ENCODE measurements around the gene SPATA21.
A peak's percentile ranks its signal among the peaks of the same experiment; 100 is the strongest.

Gene SPATA21

GRCh38 chr1:16451841-16452528, 14.8 kb upstream of the SPATA21 start:
- DNase-seq: no peak

DNA sequence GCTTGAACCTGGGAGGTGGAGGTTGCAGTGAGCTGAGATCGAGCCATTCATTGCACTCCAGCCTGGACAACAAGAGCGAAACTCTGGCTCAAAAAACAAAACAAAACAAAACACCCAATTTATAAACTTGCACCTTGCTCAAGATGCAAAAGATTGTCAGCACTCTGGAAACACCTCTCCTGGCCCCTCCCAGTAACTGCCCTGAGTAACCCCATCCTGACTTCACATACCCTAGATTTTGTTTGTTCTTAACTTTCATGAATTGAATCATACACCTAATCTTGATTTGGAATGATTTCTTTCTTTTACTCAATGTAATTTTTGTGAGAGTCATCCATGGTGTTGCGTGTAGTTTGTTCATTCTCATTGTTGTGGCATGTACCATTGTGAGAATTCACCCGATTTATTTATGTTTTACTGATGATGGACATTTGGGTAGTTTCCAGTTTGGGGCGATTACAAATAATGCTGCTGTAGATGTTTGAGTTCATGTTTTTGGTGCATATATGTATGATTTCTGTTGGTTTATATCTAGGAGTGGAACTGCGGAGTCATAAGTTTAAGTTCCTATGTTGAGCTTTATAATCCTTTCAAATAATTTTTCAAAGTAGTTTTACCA, 13.7 kb upstream of the SPATA21 start:
- no peak for DNase-seq

DNA sequence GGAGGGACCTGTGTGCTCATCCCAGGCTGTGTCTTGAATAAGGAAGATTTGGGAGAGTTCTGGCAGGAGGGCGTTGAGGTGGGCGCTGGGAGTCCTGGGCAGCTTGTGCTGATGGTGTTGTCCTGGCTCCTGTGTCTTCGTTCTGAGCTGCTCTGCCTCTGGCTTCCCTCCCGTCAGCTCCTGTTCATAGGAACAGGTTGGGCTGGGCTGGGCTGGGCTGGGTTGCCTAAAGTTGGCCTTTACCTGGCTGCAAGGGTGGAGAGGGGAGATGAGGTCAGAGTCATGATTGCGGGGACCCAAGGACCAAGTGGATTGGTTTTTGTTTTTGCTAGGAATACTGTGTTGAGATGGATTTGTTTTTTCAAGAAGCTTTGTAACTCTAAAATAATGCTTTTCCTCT, 12.4 kb upstream of the SPATA21 start:
- no peak for DNase-seq

- DNase-seq: no peak
These were observed 11.8 kb upstream of the SPATA21 start for GRCh38 chr1:16449065-16449464.

- DNase-seq: no peak
These were observed 10.4 kb upstream of the SPATA21 start for GRCh38 chr1:16447641-16448040.

DNA sequence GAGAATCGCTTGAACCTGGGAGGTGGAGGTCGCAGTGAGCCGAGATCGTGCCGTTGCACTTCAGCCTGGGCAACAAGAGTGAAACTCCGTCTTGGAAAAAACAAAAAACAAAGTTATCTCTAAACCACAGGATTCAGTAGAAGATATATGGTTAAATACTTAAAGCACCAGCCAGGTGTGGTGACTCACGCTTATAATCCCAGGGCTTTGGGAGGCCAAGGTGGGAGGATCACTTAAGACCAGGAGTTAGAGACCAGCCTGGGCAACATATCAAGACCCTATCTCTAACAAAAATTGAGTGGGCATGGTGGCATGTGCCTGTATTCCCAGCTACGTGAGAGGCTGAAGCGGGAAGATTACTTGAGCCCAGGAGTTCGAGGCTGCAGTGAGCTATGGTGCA, 8.9 kb upstream of the SPATA21 start:
- no peak for DNase-seq

GRCh38 chr1:16445052-16445451, 7.8 kb upstream of the SPATA21 start:
- DNase-seq: no peak

GRCh38 chr1:16443975-16444770, 6.9 kb upstream of the SPATA21 start:
- DNase-seq: no peak

DNA sequence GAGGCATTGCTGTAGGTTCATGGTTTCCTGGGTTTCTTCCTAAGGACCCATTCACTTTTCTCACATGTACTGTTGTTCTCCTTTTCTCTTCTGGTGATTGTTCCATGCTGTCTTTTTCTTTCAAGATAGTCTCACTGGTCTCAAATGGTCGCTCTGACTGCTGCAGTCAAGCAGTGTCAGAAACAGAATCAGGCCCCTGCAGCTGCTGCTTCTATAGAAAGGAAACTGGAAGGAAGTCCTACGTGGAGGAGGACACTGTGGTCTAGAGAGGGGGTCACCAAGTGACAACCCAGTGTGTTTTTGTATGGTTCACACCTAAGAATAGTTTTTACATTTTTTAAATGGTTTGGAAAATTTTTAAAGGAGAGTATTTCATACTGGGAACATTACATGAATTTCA, 5.7 kb upstream of the SPATA21 start:
- DNase-seq: no peak

DNA sequence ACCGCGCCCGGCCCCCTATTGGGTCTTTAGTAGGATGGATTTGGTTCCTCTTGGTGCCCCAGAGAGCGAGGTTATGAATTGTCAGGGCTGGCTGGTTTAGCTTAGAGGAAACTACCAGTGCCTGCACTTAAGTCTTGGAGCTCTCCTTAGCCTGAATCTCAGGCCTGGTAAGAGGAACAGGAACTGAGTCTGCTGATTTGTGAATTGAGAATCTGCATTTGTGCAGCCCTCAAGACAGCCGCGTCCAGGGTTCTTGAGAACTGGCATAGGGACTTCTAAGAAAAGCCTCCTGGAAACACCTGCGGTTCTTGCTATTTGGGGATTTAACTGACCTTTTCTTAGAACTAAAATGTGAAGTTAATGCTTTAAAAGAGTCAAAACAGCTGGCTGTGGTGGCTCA, 5.0 kb upstream of the SPATA21 start:
- no peak for DNase-seq

DNA sequence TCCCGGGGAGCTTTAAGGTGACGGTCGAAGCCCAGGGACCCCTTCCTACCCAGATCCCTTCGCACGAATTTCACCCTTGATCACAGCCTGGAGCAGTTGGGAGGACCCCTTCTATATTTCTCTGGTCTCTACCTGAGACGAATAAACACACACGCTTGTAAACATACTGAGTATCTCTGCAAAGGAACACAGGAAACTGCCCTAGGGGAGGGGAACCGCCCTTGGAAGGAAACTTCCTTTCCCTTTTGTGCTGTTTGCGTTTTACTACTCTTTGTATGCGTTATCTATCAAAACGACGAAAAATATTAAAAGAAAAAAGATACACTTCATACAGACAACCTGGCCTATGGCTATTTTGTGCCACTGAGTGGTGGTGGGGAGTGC, 4.0 kb upstream of the SPATA21 start:
- DNase-seq: no peak

DNA sequence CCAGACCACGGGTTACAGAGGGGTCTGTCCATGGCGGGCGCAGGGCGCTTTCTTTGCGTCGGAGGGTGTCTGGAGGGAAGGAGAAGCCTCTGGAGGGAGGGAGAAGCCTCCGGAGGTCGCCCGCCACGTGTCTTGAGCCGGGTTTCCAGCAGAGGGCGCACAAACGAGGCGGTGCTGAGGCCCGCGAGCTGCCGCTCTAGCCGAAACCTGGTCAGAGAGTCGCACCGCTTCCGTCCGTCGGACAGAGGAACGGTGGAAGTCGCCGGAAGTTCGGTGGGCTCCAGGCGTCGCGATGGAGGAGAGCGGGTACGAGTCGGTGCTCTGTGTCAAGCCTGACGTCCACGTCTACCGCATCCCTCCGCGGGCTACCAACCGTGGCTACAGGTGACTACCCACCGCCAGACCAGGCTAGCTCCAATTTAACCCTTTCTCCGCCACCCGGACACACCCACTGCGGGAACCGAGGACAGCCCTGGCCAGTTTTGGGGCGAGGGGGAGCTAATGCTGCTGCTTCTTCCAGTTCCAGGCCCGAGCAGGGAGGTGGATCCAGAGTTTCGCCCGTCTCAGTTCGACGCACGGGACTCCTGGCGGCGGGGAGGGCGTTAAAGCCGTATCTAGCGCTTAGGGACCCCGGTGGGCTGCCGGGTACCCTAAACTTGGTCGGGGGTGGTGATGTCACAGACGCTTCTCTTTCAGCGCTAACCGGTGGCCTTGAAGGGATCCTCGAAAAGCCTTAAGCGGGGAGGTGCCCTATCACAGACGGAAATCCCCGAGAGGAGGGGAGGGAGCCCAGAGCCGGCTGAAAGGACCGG, 3.5 kb upstream of the SPATA21 start, which contains the start of gene NECAP2:
Gene NECAP2, plus strand, starts transcription at position 255 of the 812 bp plus-strand sequence. Its CDS starts 38 bp downstream, at position 293.
- peak; percentile 18 to 94 (median 84) for DNase-seq

DNA sequence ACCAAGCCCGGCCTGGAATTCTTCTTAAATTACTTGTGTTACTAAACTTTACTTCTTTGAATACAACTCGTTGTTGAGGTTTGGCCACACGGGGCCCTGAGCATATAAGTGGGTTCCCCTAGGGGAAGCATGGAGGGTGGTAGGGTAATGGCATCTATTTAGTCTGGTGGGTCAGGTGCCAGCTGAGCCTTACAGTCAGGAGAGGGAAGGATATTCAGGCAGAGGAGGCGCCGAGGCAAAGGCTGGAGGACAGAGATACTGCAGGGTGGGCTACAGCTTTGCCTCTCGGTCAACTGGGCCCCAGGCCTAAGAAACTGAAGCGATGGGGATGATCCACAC, 2.9 kb upstream of the SPATA21 start:
- peak in 1 of 56 donors; percentile 37 for DNase-seq

DNA sequence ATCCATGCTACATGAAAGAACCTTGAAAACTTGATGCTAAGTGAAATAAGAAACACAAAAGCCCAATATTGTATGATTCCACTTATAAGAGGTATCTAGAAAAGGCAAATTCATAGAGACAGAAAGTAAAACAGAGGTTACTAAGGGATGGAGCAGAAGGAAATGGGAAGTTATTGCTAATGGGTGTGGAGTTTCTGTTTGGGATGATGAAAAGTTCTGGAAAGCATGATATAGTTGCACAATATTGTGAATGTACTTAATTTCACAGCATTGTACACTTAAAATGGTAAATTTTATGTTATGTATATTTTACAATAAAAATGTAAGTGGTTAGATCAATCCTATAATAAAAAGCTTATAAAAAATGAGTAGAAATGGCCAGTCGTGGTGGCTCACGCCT, 1.7 kb upstream of the SPATA21 start:
- DNase-seq: no peak

GRCh38 chr1:16438516-16438915, 1.3 kb upstream of the SPATA21 start:
- no peak for DNase-seq

- DNase-seq: no peak
These were observed 2.7 kb downstream of the SPATA21 start for GRCh38 chr1:16434501-16434900.

DNA sequence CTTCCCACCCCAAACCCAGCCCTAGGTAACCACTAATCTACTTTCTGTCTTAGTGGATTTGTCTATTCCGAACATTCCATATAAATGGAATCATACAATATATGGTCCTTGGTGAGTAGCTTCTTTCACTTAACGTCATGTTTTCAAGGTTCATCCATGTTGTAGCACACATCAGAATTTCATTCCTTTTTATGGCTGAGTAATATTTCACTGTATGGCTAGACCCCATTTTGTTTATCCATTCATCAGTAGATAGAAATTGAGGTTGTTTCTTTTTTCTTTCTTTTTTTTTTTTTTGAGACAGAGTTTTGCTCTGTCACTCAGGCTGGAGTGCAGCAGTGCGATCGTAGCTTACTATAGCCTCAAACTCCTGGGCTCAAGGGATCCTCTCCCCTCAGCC, 3.2 kb downstream of the SPATA21 start:
- DNase-seq: no peak

DNA sequence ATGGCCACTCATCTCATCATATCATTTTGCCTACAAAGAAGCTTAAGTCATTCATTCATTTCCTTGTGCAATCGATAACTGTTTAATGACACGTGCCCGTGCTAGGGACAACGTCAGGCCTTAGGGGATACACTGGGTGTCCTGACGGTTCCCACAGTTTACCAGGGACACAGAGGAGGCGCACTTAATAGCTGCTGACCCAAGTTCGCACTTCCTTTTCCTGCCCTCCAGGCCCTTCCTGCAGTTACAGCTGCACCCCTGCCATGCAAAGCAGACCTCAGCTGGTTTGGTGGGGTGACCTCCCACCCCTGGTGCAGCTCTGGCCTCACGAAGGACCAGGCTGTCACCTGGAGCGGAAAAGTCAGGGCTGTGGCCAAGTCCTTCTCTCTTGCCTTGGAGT, 4.2 kb downstream of the SPATA21 start:
- DNase-seq: no peak

DNA sequence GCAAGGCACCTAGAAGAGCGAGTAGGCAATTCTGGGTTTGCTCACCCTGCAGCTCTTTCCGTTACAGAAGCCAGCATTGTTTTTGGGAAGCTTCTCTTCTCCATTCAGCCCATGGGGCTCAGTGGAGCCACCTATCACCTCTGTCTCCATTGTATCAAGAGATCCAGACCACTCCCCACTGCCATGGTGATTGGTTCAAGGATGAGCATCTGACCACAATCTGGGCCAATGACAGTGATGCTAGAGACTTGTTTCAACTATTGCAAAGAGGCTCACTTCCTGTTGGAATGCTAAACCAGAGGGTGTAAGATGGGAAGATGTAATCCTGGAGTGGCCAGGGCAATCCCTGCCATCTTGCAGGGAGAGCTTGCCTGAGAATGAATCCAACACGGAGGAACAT, 6.6 kb downstream of the SPATA21 start:
- DNase-seq: no peak

DNA sequence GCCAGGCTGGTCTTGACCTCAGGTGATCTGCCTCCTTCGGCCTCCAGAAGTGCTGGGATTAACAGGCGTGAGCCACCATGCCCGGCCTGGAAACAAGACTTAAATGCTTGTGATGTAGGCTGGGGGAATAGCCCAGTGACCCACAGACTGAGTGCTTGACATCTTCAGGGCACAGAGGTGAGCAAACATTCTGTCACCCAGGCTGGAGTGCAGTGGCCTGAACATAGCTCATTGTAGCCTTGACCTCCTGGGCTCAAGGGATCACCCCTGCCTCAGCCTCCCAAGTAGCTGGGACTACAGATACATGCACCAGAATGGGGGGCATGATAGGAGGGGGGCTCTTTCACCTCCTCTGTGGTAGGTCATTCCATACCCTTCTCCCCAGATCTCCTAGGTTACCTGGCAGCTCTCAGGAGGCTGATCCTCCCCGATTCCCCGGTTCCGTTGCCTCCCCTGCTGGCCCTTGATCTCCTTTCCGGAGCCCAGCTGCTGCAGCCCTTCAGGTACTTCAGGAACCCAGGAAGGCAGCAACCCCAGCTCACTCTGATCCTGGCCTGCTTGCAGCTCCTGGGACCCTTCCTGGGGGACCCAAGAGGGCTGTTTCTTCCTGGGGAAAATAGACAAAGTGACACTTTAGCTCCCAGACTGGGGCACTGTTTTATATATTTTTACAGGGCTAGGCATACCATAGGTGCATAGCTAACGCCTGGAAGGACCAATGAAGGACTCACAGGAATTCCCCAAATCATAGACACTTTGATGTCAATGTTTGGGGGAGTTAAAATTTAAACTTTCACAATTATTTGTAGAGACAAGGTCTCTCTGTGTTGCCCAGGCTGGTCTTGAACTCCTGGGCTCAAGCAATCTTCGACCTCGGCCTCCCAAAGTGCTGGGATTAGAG, 11.8 kb downstream of the SPATA21 start:
- no peak for DNase-seq

- DNase-seq: no peak
These were observed 15.2 kb downstream of the SPATA21 start for GRCh38 chr1:16422041-16422440.
